DND-41 (cell line): ENCODE results near the gene ZRSR2.
"Not testable (repeated sequence)": the region's sequence is repeated elsewhere in the genome, so short reads cannot be mapped to it uniquely, and the experiment has no call there.

ENCODE experiments used
- ATAC-seq: fragments of 200-7000 bp; cut with Tn5 transposase; 3 replicates; pipeline ENCODE4 v1.9.1; 2021; ENCODE audit warnings: low read depth; ENCODE audit not compliant: insufficient read depth
- DNase-seq: peaks from one replicate; pipeline ENCODE4 v3.0.0-alpha.2; 2020
- H2AFZ ChIP-seq: 2 replicates; pipeline ENCODE4 v1.6.0; 2012; ENCODE audit warnings: low read depth, low read length
- H3K27ac ChIP-seq: 2 replicates; pipeline ENCODE4 v1.5.1; 2012; ENCODE audit warnings: low read length, inconsistent platforms
- H3K27me3 ChIP-seq: fragments of 200-600 bp; sonication (generic); 2 replicates; pipeline ENCODE4 v1.6.0; 2012; ENCODE audit warnings: low read length, mild to moderate bottlenecking, inconsistent platforms; ENCODE audit not compliant: insufficient read depth, poor library complexity
- H3K36me3 ChIP-seq: 2 replicates; pipeline ENCODE4 v1.5.1; 2012; ENCODE audit warnings: low read length, inconsistent platforms; ENCODE audit not compliant: insufficient read depth
- H3K4me1 ChIP-seq: 2 replicates; pipeline ENCODE4 v1.5.1; 2012; ENCODE audit warnings: mild to moderate bottlenecking, low read length; ENCODE audit not compliant: insufficient read depth
- H3K4me2 ChIP-seq: 2 replicates; pipeline ENCODE4 v1.6.0; 2012; ENCODE audit warnings: mild to moderate bottlenecking, moderate library complexity, low read length, inconsistent platforms; ENCODE audit not compliant: insufficient read depth
- H3K4me3 ChIP-seq, 2 experiments: fragments of 200-600 bp in 1 of 2; shearing (Covaris generic) in 1 of 2; 2 replicates each; pipeline ENCODE4 v1.5.1; 2012 to 2016; ENCODE audit warnings: inconsistent platforms in 2 of 2, low read length in 2 of 2, mild to moderate bottlenecking in 2 of 2, low read depth in 1 of 2, moderate library complexity in 1 of 2
- H3K79me2 ChIP-seq: 2 replicates; pipeline ENCODE4 v1.6.0; 2012; ENCODE audit warnings: low read length, inconsistent platforms; ENCODE audit not compliant: insufficient read depth
- H3K9ac ChIP-seq: 2 replicates; pipeline ENCODE4 v1.6.0; 2012; ENCODE audit warnings: low read depth, mild to moderate bottlenecking, inconsistent platforms, low read length, moderate library complexity
- H3K9me3 ChIP-seq: 2 replicates; pipeline ENCODE4 v1.5.1; 2012; ENCODE audit warnings: low read length, moderate library complexity, mild to moderate bottlenecking, inconsistent platforms; ENCODE audit not compliant: insufficient read depth, severe bottlenecking
- H4K20me1 ChIP-seq: 2 replicates; pipeline ENCODE4 v1.6.0; 2012; ENCODE audit warnings: low read length; ENCODE audit not compliant: insufficient read depth
- CTCF ChIP-seq: IDR thresholded peaks from 2 replicates; pipeline ENCODE4 v1.5.1; 2012; ENCODE audit warnings: borderline replicate concordance, low read length, moderate library complexity, mild to moderate bottlenecking; ENCODE audit not compliant: poor library complexity, severe bottlenecking; ENCODE audit errors: extremely low read depth
- EZH2 ChIP-seq: IDR thresholded peaks from 3 replicates; pipeline ENCODE4 v1.6.1; 2012; ENCODE audit warnings: borderline replicate concordance, low read depth, mild to moderate bottlenecking, moderate library complexity, low read length, inconsistent platforms; ENCODE audit not compliant: severe bottlenecking

The ZRSR2 gene

GRCh38 chrX:15758140-15758539, 32.1 kb upstream of the ZRSR2 start:
- no peak for ATAC-seq
- no peak overlapping the region for H3K9ac ChIP-seq

GRCh38 chrX:15759886-15760285, 30.4 kb upstream of the ZRSR2 start:
- not testable (repeated sequence) for H3K36me3 ChIP-seq, H4K20me1 ChIP-seq, H3K9ac ChIP-seq, H3K4me1 ChIP-seq, H2AFZ ChIP-seq, H3K4me3 ChIP-seq, H3K9me3 ChIP-seq, DNase-seq, H3K27ac ChIP-seq, H3K4me2 ChIP-seq, ATAC-seq, H3K27me3 ChIP-seq, H3K79me2 ChIP-seq

More at GRCh38 chrX:15758140-15758539, 32.1 kb upstream of the ZRSR2 start:
- H3K9me3 ChIP-seq: no peaks in the 10 kb centered on the region
- H3K27me3 ChIP-seq: no peaks in the 10 kb centered on the region
- H3K4me2 ChIP-seq: no peak overlapping the region
- H4K20me1 ChIP-seq: no peaks in the 10 kb centered on the region
- DNase-seq: no peak
- no peaks in the 10 kb centered on the region; the same call in 1 of the 2 replicates for H3K36me3 ChIP-seq
- no peak overlapping the region for H2AFZ ChIP-seq
- H3K27ac ChIP-seq: no peak overlapping the region
- no peaks in the 10 kb centered on the region for H3K4me1 ChIP-seq
- TF ChIP-seq CTCF: no peak
- TF ChIP-seq EZH2: no peak
- H3K79me2 ChIP-seq: no peaks in the 10 kb centered on the region
- H3K4me3 ChIP-seq: no peak overlapping the region

GRCh38 chrX:15761564-15762191, 28.6 kb upstream of the ZRSR2 start:
- H3K36me3 ChIP-seq: no peaks in the 10 kb centered on the region; the same call in 1 of the 2 replicates
- peak; percentile 31 for DNase-seq
- ATAC-seq: peak; percentile 64; the same call in 1 of the 3 replicates

More at GRCh38 chrX:15761564-15762191, 28.6 kb upstream of the ZRSR2 start:
- no peak overlapping the region for H2AFZ ChIP-seq
- no peak overlapping the region for H3K4me2 ChIP-seq
- no peaks in the 10 kb centered on the region for H3K79me2 ChIP-seq
- TF ChIP-seq EZH2 (no peak), CTCF (peak; percentile 68)
- H3K4me1 ChIP-seq: no peaks in the 10 kb centered on the region
- no peak overlapping the region for H3K4me3 ChIP-seq
- H3K9ac ChIP-seq: no peak overlapping the region
- H3K27me3 ChIP-seq: no peaks in the 10 kb centered on the region
- no peak overlapping the region for H3K27ac ChIP-seq
- H3K9me3 ChIP-seq: no peaks in the 10 kb centered on the region
- no peaks in the 10 kb centered on the region for H4K20me1 ChIP-seq
